H1 (cell line): Measurements from ENCODE around the gene SMYD5. TPM values are rescaled to one million over a fixed set of nuclear protein-coding genes. Genes with fewer than 3 reads are reported as not detected.

Experiments
- CTCF ChIA-PET: fragments of 300-600 bp; sonication (Branson Sonifier 250); formaldehyde crosslinking; loops from one replicate; lab custom pipeline; 2021; ENCODE audit not compliant: partially characterized antibody; lab: Charles Lee
- POLR2A ChIA-PET: fragments of 300-600 bp; sonication (Branson Sonifier 250); formaldehyde crosslinking; loops from one replicate; lab custom pipeline; 2021; ENCODE audit warnings: inconsistent platforms; ENCODE audit not compliant: partially characterized antibody; lab: Charles Lee
- DNase-seq, 2 experiments: peaks; one replicate each; pipeline versions ENCODE4 v3.0.0 to v3.0.0-alpha.2; 2010 to 2022; ENCODE audit warnings: low spot score in 2 of 2, low read depth in 1 of 2, mixed read lengths in 1 of 2
- FAIRE-seq: peaks from 2 replicates; lab custom pipeline; 2011; peaks lifted over from hg19 to GRCh38; lab: Jason Lieb, UNC
- H2AFZ ChIP-seq: 2 replicates; pipeline ENCODE4 v1.8.1; 2012; ENCODE audit warnings: low read length, inconsistent platforms
- H2AK5ac ChIP-seq: 2 replicates; pipeline ENCODE4 v1.6.1; 2013; ENCODE audit warnings: low read depth, low read length
- H2BK120ac ChIP-seq: replicated peaks from 2 replicates; pipeline ENCODE3; 2013; ENCODE audit warnings: low read depth, low read length, inconsistent platforms
- H2BK12ac ChIP-seq: 2 replicates; pipeline ENCODE4 v1.6.1; 2013; ENCODE audit warnings: low read depth, low read length
- H2BK15ac ChIP-seq: 2 replicates; pipeline ENCODE4 v1.6.1; 2013; ENCODE audit warnings: low read length
- H2BK20ac ChIP-seq: 2 replicates; pipeline ENCODE4 v1.6.1; 2013; ENCODE audit warnings: low read length
- H2BK5ac ChIP-seq: 2 replicates; pipeline ENCODE4 v1.6.1; 2013; ENCODE audit warnings: low read depth, low read length
- H3K14ac ChIP-seq: 2 replicates; pipeline ENCODE4 v1.6.1; 2013; ENCODE audit warnings: inconsistent platforms; ENCODE audit not compliant: insufficient read length
- H3K18ac ChIP-seq: 2 replicates; pipeline ENCODE4 v1.6.1; 2013; ENCODE audit warnings: low read length; ENCODE audit errors: extremely low read depth
- H3K23ac ChIP-seq: 2 replicates; pipeline ENCODE4 v1.6.1; 2013; ENCODE audit warnings: inconsistent platforms; ENCODE audit not compliant: insufficient read length
- H3K23me2 ChIP-seq: 2 replicates; pipeline ENCODE4 v1.6.1; 2013; ENCODE audit warnings: low read depth, low read length
- H3K27ac ChIP-seq: 2 replicates; pipeline ENCODE4 v1.6.1; 2011; ENCODE audit warnings: low read depth, low read length, inconsistent platforms
- H3K27me3 ChIP-seq, 4 experiments: replicated peaks in 1 of 4; 1 replicate in 1 of 4; 2 replicates in 3 of 4; pipeline versions ENCODE4 v1.6.1 to v1.8.1; 2011 to 2013; ENCODE audit warnings: low read length in 3 of 4, mild to moderate bottlenecking in 3 of 4, inconsistent platforms in 2 of 4, mixed read lengths in 2 of 4, moderate library complexity in 1 of 4; ENCODE audit not compliant: control insufficient read depth in 3 of 4, insufficient read depth in 3 of 4; ENCODE audit errors: extremely low read depth in 1 of 4
- H3K36me3 ChIP-seq, 4 experiments: 2 replicates each; pipeline versions ENCODE4 v1.6.1 to v1.8.1; 2011 to 2013; ENCODE audit warnings: mild to moderate bottlenecking in 4 of 4, low read length in 3 of 4, moderate library complexity in 2 of 4, control low read depth in 1 of 4, inconsistent platforms in 1 of 4; ENCODE audit not compliant: insufficient read depth in 4 of 4, control insufficient read depth in 2 of 4
- H3K4ac ChIP-seq: replicated peaks from 2 replicates; pipeline ENCODE3; 2013; ENCODE audit warnings: low read length, low read depth, mixed read lengths, inconsistent platforms; ENCODE audit not compliant: insufficient read length
- H3K4me1 ChIP-seq, 4 experiments: replicated peaks in 1 of 4; 1 replicate in 1 of 4; 2 replicates in 3 of 4; pipeline versions ENCODE4 v1.6.1 to v1.8.1; 2011 to 2013; ENCODE audit warnings: low read length in 3 of 4, inconsistent platforms in 2 of 4, mixed read lengths in 1 of 4; ENCODE audit not compliant: insufficient read depth in 4 of 4, control insufficient read depth in 3 of 4
- H3K4me2 ChIP-seq, 2 experiments: 2 replicates each; pipeline versions ENCODE4 v1.6.1 to v1.8.1; 2011 to 2013; ENCODE audit warnings: low read depth in 2 of 2, low read length in 2 of 2, control low read depth in 1 of 2, inconsistent platforms in 1 of 2, mild to moderate bottlenecking in 1 of 2; ENCODE audit not compliant: insufficient read depth in 1 of 2
- H3K4me3 ChIP-seq, 4 experiments: fragments of 200-600, 300-600 bp in 1 of 4; sonication (generic), shearing (Covaris generic), sonication (Bioruptor Twin) in 1 of 4; 2 replicates each; pipeline versions ENCODE4 v1.5.1 to v1.8.1; 2011 to 2016; ENCODE audit warnings: low read length in 4 of 4, low read depth in 3 of 4, control low read depth in 2 of 4, inconsistent platforms in 2 of 4, mild to moderate bottlenecking in 2 of 4, mixed read lengths in 1 of 4, moderate library complexity in 1 of 4; ENCODE audit not compliant: insufficient read depth in 2 of 4; ENCODE audit errors: extremely low read depth in 1 of 4
- H3K56ac ChIP-seq: replicated peaks from 2 replicates; pipeline ENCODE3; 2013; ENCODE audit warnings: low read depth, mild to moderate bottlenecking, mixed read lengths, low read length, inconsistent platforms; ENCODE audit not compliant: insufficient read length
- H3K79me1 ChIP-seq: 2 replicates; pipeline ENCODE4 v1.6.1; 2013; ENCODE audit warnings: low read depth, low read length, control low read depth
- H3K79me2 ChIP-seq, 2 experiments: 2 replicates each; pipeline versions ENCODE4 v1.6.1 to v1.8.1; 2012 to 2013; ENCODE audit warnings: low read length in 2 of 2, mild to moderate bottlenecking in 2 of 2, inconsistent platforms in 1 of 2; ENCODE audit not compliant: insufficient read depth in 2 of 2, control insufficient read depth in 1 of 2
- H3K9ac ChIP-seq, 4 experiments: replicated peaks in 1 of 4; 1 replicate in 1 of 4; 2 replicates in 3 of 4; pipeline versions ENCODE4 v1.6.1 to v1.8.1; 2011 to 2013; ENCODE audit warnings: low read depth in 3 of 4, low read length in 3 of 4, control low read depth in 2 of 4, mild to moderate bottlenecking in 2 of 4, moderate library complexity in 2 of 4, inconsistent platforms in 1 of 4; ENCODE audit errors: extremely low read depth in 1 of 4
- H3K9me3 ChIP-seq, 2 experiments: 2 replicates each; pipeline versions ENCODE4 v1.6.1 to v1.8.1; 2012 to 2013; ENCODE audit warnings: mild to moderate bottlenecking in 2 of 2, moderate library complexity in 2 of 2, control low read depth in 1 of 2, inconsistent platforms in 1 of 2, low read depth in 1 of 2, low read length in 1 of 2, mixed read lengths in 1 of 2; ENCODE audit not compliant: insufficient read depth in 2 of 2
- H4K20me1 ChIP-seq, 2 experiments: replicated peaks in 1 of 2; 2 replicates each; pipeline versions ENCODE3 to v1.8.1; 2011 to 2013; ENCODE audit warnings: inconsistent platforms in 2 of 2, low read length in 2 of 2, mild to moderate bottlenecking in 1 of 2; ENCODE audit not compliant: insufficient read depth in 2 of 2, control insufficient read depth in 1 of 2
- H4K5ac ChIP-seq: 2 replicates; pipeline ENCODE4 v1.6.1; 2013; ENCODE audit warnings: low read length, low read depth, mixed read lengths, inconsistent platforms; ENCODE audit not compliant: insufficient read length
- H4K8ac ChIP-seq: 2 replicates; pipeline ENCODE4 v1.8.0; 2013; ENCODE audit warnings: mild to moderate bottlenecking, moderate library complexity, low read length, inconsistent platforms; ENCODE audit not compliant: insufficient read depth; ENCODE audit errors: extremely low read depth
- H4K91ac ChIP-seq: replicated peaks from 2 replicates; pipeline ENCODE3; 2013; ENCODE audit warnings: low read length, mixed read lengths, inconsistent platforms; ENCODE audit not compliant: insufficient read length
- WGBS, 2 experiments: shearing (Covaris generic) in 1 of 2; methylation state at CpG; one replicate each; pipeline versions ENCODE4 v1.1.6 to v1.1.7; 2013 to 2015; ENCODE audit warnings: low lambda C conversion rate in 2 of 2, mixed read lengths in 2 of 2, inconsistent platforms in 1 of 2, low coverage in 1 of 2, missing lambda C conversion rate in 1 of 2; ENCODE audit not compliant: insufficient replicate concordance in 2 of 2, insufficient coverage in 1 of 2, insufficient read length in 1 of 2; ENCODE audit errors: extremely low coverage in 1 of 2, missing lambda C conversion rate in 1 of 2; 5-methylcytosine and 5-hydroxymethylcytosine counted together
- polyA plus RNA-seq, 7 experiments: library from polyadenylated mRNA; depleted of rRNA in 3 of 7; stranded (reverse) in 5 of 7; unstranded in 2 of 7; fragments of >200 nt in 5 of 7; fragments of 200-250 nt in 2 of 7; gene quantifications; 1 replicate in 5 of 7; 2 replicates in 1 of 7; 4 replicates in 1 of 7; pipeline versions ENCODE4 v1.2.1 to v1.2.3, GENCODE V29; 2011 to 2013; ENCODE audit warnings: missing spikeins in 2 of 7, mixed read lengths in 2 of 7
- total RNA-seq: library from RNA; stranded (reverse); fragmentation: NEBNext Ultra II Directional; extraction: Animal tissue kit (Norgen Biotek cat#: 25700); gene quantifications from 2 replicates; pipeline ENCODE4 v1.2.1, GENCODE V29; 2021

Gene SMYD5
- total and polyA plus RNA-seq, 2 of the 8 experiments (the other 6 are each of a cell fraction or from before 2014, with no cell fraction given) = 35.2 to 56.7 TPM

GRCh38 chr2:73253901-73254300 lies 39.9 kb downstream of the SMYD5 start:
- no peak overlapping the region for H3K18ac ChIP-seq
- H3K4me3 ChIP-seq = no peak overlapping the region
- no peak overlapping the region for H4K8ac ChIP-seq
- H3K23ac ChIP-seq = no peak overlapping the region
- H3K4me1 ChIP-seq = peaks cover 0 to 7% (median 1%) of the 10 kb centered on the region in 4 experiments; a peak in 2 of 7 replicates
- no peaks in the 10 kb centered on the region for H3K27me3 ChIP-seq
- H2AFZ ChIP-seq = no peak overlapping the region
- no peak overlapping the region for H4K5ac ChIP-seq
- no peak overlapping the region for H4K91ac ChIP-seq
- ChIA-PET CTCF (interaction anchor here (0.8 to 7.0 kb wide), 6 partner anchors 9 to 167 kb away, joined by 3 to 51 read pairs (median 4); partner anchors contain the start of genes CCT7 and PRADC1), POLR2A (interaction anchor here (0.6 to 6.5 kb wide), 12 partner anchors 8 to 36 kb away, joined by 3 to 105 read pairs (median 4); partner anchors contain the start of genes CCT7, FBXO41 and PRADC1)
- no peak overlapping the region for H2BK120ac ChIP-seq
- peaks cover 29 to 59% (median 42%) of the 10 kb centered on the region in 4 experiments for H3K36me3 ChIP-seq
- H3K9ac ChIP-seq = no peak overlapping the region
- H3K79me2 ChIP-seq = no peaks in the 10 kb centered on the region
- H3K56ac ChIP-seq = no peak overlapping the region
- H2AK5ac ChIP-seq = no peak overlapping the region
- H3K27ac ChIP-seq = no peak overlapping the region
- no peak overlapping the region for H2BK20ac ChIP-seq
- FAIRE-seq (no peak), DNase-seq (no peak)
- H3K14ac ChIP-seq = no peak overlapping the region
- H4K20me1 ChIP-seq = peaks cover 15 to 24% of the 10 kb centered on the region in 2 experiments
- WGBS, 2 experiments = 87% methylated on average over 3 of the region's 3 CpGs; no CpG with 5 or more reads in 1 of the 2 experiments
- H2BK12ac ChIP-seq = no peak overlapping the region
- H3K4me2 ChIP-seq = no peak overlapping the region
- no peak overlapping the region for H2BK5ac ChIP-seq
- H3K9me3 ChIP-seq = no peaks in the 10 kb centered on the region
- no peaks in the 10 kb centered on the region for H3K79me1 ChIP-seq
- no peak overlapping the region for H3K4ac ChIP-seq
- H2BK15ac ChIP-seq = no peak overlapping the region
- H3K23me2 ChIP-seq = no peaks in the 10 kb centered on the region
